Left kidney (tissue), 2 donors: ENCODE measurements around the gene BRK1. TPM values are rescaled to one million over a fixed set of nuclear protein-coding genes. Genes with fewer than 3 reads are reported as not detected.
"Not testable (repeated sequence)": the region's sequence is repeated elsewhere in the genome, so short reads cannot be mapped to it uniquely, and the experiment has no call there.

ENCODE experiments used
- DNase-seq: peaks from one replicate; pipeline ENCODE4 v3.0.0-alpha.2; 2013
- polyA plus RNA-seq: library from polyadenylated mRNA; unstranded; fragments of 120-200 nt; gene quantifications from one replicate; pipeline ENCODE4 v1.2.1, GENCODE V29; 2013; ENCODE audit not compliant: insufficient read length

BRK1 gene
- polyA plus RNA-seq, 1 donor = 194 TPM

- no peak for DNase-seq
Observed at GRCh38 chr3:10140996-10141546, 25.6 kb downstream of the BRK1 start.

GRCh38 chr3:10142707-10143560, 27.5 kb downstream of the BRK1 start:
- no peak for DNase-seq

GRCh38 chr3:10145685-10146084, 30.2 kb downstream of the BRK1 start:
- no peak for DNase-seq

- DNase-seq = no peak
Observed at GRCh38 chr3:10149226-10149625, 33.8 kb downstream of the BRK1 start.

- DNase-seq = no peak
Observed at GRCh38 chr3:10150987-10151386, 35.5 kb downstream of the BRK1 start.

GRCh38 chr3:10154335-10155122, 39.1 kb downstream of the BRK1 start:
- DNase-seq = no peak

- no peak for DNase-seq
Observed at GRCh38 chr3:10155123-10155472, 39.6 kb downstream of the BRK1 start.

- no peak for DNase-seq
Observed at GRCh38 chr3:10155658-10156057, 40.2 kb downstream of the BRK1 start.

- DNase-seq = no peak
Observed at GRCh38 chr3:10157031-10157430, 41.6 kb downstream of the BRK1 start.

- not testable (repeated sequence) for DNase-seq
Observed at GRCh38 chr3:10158555-10158954, 43.1 kb downstream of the BRK1 start.

- DNase-seq = no peak
Observed at GRCh38 chr3:10160346-10160745, 44.9 kb downstream of the BRK1 start.

- DNase-seq = no peak
Observed at GRCh38 chr3:10160925-10161324, 45.5 kb downstream of the BRK1 start.

GRCh38 chr3:10162185-10162584, 46.7 kb downstream of the BRK1 start:
- no peak for DNase-seq

GRCh38 chr3:10164201-10164545, 48.7 kb downstream of the BRK1 start:
- DNase-seq = not testable (repeated sequence)

GRCh38 chr3:10164546-10165393, 49.3 kb downstream of the BRK1 start, which contains the start of gene IRAK2:
TSS of gene IRAK2 (plus strand) at chr3:10164919. CDS start at chr3:10164955, 36 bp downstream.
- DNase-seq = no peak

GRCh38 chr3:10166213-10166604, 50.7 kb downstream of the BRK1 start:
- DNase-seq = no peak

- no peak for DNase-seq
Observed at GRCh38 chr3:10169000-10169496, 53.6 kb downstream of the BRK1 start.

GRCh38 chr3:10170915-10171478, 55.5 kb downstream of the BRK1 start:
- no peak for DNase-seq

GRCh38 chr3:10173095-10173925, 57.8 kb downstream of the BRK1 start:
- DNase-seq = no peak

- DNase-seq = no peak
Observed at GRCh38 chr3:10173926-10174435, 58.5 kb downstream of the BRK1 start.
